Activated naive CD4-positive, alpha-beta T cell treated with anti-CD3 and anti-CD28 coated beads for 36 hours (primary cell): ENCODE measurements around the gene KLF13. TPM values are rescaled to one million over a fixed set of nuclear protein-coding genes. Genes with fewer than 3 reads are reported as not detected.

Source experiments
- CTCF ChIA-PET: fragments of 350-600 bp; sonication (Branson Sonifier 250); formaldehyde crosslinking; loops from one replicate; lab custom pipeline; 2021; ENCODE audit warnings: antibody characterized with exemption; lab: Charles Lee
- DNase-seq: peaks from one replicate; pipeline ENCODE4 v3.0.0-alpha.2; 2020
- H3K27ac Mint-ChIP-seq: one replicate; pipeline ENCODE4 v1.8.0; 2021; ENCODE audit warnings: mild to moderate bottlenecking, mixed read lengths
- H3K27me3 Mint-ChIP-seq: one replicate; pipeline ENCODE4 v1.8.0; 2021; ENCODE audit warnings: low read depth, mixed read lengths
- H3K36me3 Mint-ChIP-seq: one replicate; pipeline ENCODE4 v1.8.0; 2021; ENCODE audit warnings: low read depth, mixed read lengths
- H3K4me1 Mint-ChIP-seq: one replicate; pipeline ENCODE4 v1.8.0; 2021; ENCODE audit warnings: low read depth, mixed read lengths
- H3K4me3 Mint-ChIP-seq: one replicate; pipeline ENCODE4 v1.8.0; 2021; ENCODE audit warnings: mild to moderate bottlenecking, moderate library complexity, mixed read lengths
- H3K9me3 Mint-ChIP-seq: one replicate; pipeline ENCODE4 v1.8.0; 2021; ENCODE audit warnings: mixed read lengths
- intact Hi-C: fragments of 100-400 bp; cut with micrococcal nuclease; formaldehyde crosslinking; loops from one replicate; pipeline ENCODE4 v1.15.1; 2023
- total RNA-seq, 2 experiments: library from RNA; stranded (reverse); gene quantifications; one replicate each; pipeline ENCODE4 v1.2.3, GENCODE V29; 2021

KLF13 gene
- total RNA-seq, 2 experiments from 2014 or later = 115 to 121 TPM

DNA sequence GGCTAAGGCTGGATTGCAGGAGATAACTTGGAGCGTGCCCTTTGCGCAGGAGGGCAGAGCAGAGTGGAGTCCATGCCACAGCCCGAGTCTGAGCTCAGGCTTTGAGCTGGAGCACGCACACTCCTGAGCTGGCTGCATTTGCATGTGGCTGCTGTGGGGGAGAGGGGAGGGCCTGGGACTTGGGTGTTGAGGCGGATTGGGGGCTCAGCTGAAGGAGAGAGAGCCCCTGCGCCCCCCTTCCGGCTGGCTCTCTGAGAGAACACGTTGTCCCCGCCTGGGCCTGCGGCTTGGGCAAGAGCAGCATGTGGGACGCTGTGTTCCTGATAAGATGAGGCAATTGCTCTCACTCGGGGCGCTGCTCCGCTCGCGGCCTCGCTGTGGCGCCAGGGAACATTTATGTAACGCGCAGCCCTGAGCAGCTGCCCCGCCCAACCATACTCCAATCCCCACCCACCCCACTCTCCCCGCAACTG lies 39.1 kb downstream of the KLF13 start:
- peaks cover 12% of the 10 kb centered on the region for H3K36me3 Mint-ChIP-seq
- peak overlapping the region; percentile 74 for H3K4me3 Mint-ChIP-seq
- CTCF ChIA-PET = interaction anchor here (0.6 to 11.3 kb wide), 24 partner anchors 8 to 572 kb away, joined by 3 to 165 read pairs (median 5); no protein-coding TSS in a partner anchor
- H3K4me1 Mint-ChIP-seq = peaks cover 97% of the 10 kb centered on the region
- peak; percentile 88 for DNase-seq
- intact Hi-C loops = loop anchor here (1.0 to 5.0 kb wide), 9 partner anchors 21 to 149 kb away; no protein-coding TSS in a partner anchor
- H3K27ac Mint-ChIP-seq = peak overlapping the region; percentile 99
- peaks cover 2% of the 10 kb centered on the region for H3K9me3 Mint-ChIP-seq
- H3K27me3 Mint-ChIP-seq = no peaks in the 10 kb centered on the region

DNA sequence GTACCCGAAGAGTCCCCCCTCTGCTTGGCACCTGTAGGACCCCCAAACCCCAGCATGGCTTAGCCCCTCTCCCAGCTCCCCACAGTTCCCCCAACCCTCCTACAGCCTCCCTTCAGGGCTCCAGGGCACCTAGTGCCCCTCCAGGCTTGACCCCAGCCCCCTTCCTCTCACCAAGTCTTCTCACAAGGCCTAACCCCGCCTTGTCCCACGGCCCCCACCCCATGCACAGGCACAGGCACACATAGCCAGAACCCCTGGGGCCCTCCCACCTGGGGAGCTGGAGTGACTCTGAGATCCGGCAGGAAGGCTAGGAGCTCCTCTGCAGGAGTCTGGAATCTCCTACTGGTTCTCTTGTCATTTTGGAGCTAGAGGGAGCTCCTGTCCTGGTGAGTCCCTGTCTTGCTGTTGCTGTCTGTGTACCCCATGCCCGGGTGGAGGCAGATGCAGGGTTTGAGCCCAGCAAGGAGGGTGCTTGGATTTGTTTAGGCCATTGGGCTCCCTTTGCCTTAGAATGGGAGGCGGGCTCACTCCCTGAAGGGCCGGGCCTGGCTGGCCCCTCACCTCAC lies 39.6 kb downstream of the KLF13 start:
- intact Hi-C loops = loop anchor here (1.0 to 5.0 kb wide), 6 partner anchors 21 to 122 kb away; no protein-coding TSS in a partner anchor
- Mint-ChIP-seq H3K36me3 (peaks cover 12% of the 10 kb centered on the region), H3K9me3 (peaks cover 2% of the 10 kb centered on the region)

DNA sequence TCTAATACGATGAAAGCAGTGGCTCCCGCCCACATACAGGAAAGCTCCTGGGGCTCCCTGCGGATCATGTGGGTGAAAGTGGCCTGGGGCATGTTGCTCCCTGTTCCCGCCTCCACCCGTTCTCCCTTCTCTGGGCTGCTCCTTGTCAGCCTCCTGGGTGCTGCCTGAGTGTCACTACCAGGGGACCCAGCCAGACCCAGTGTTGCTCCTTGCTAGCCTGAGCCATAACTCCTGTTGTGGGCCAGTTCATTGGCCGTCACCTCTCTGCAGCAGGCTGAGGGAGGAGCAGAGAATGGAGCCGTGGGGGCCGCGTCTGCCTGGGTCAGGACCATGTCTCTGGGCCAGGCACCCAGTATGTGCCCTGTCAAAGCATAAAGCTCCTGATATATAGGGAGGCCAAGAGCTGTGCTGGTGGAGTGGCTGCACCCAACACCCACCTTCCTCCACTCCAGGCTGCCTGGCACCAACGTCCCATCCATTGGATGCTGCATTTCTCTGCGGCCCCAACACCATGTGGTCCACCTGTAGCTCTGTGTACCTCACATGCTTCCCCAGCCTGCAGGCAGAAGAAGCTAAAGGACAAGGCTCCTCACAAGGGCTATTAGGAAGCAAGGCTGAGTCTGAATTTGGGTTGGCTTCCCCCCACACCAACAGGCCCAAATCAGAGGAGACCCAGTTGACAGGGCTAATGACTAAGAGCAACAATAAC lies 40.5 kb downstream of the KLF13 start:
- intact Hi-C loops = loop anchor here (2.0 to 5.0 kb wide), 4 partner anchors 20 to 105 kb away; no protein-coding TSS in a partner anchor
- peak overlapping the region; percentile 19 for H3K4me3 Mint-ChIP-seq
- no peak for DNase-seq
- H3K9me3 Mint-ChIP-seq = peaks cover 2% of the 10 kb centered on the region
- H3K27me3 Mint-ChIP-seq = no peaks in the 10 kb centered on the region
- CTCF ChIA-PET = interaction anchor here (0.7 to 11.3 kb wide), 9 partner anchors 9 to 151 kb away, joined by 3 to 165 read pairs (median 5); no protein-coding TSS in a partner anchor
- H3K4me1 Mint-ChIP-seq = peaks cover 91% of the 10 kb centered on the region
- peak overlapping the region; percentile 99 for H3K27ac Mint-ChIP-seq
- H3K36me3 Mint-ChIP-seq = peaks cover 12% of the 10 kb centered on the region

More for the DNA sequence above, 39.6 kb downstream of the KLF13 start:
- Mint-ChIP-seq H3K4me1 (peaks cover 99% of the 10 kb centered on the region), H3K27ac (peak overlapping the region; percentile 99), H3K27me3 (no peaks in the 10 kb centered on the region), H3K4me3 (peak overlapping the region; percentile 74)
- DNase-seq = peak; percentile 34
- CTCF ChIA-PET = interaction anchor here (0.6 to 11.3 kb wide), 20 partner anchors 8 to 573 kb away, joined by 3 to 165 read pairs (median 5); no protein-coding TSS in a partner anchor

DNA sequence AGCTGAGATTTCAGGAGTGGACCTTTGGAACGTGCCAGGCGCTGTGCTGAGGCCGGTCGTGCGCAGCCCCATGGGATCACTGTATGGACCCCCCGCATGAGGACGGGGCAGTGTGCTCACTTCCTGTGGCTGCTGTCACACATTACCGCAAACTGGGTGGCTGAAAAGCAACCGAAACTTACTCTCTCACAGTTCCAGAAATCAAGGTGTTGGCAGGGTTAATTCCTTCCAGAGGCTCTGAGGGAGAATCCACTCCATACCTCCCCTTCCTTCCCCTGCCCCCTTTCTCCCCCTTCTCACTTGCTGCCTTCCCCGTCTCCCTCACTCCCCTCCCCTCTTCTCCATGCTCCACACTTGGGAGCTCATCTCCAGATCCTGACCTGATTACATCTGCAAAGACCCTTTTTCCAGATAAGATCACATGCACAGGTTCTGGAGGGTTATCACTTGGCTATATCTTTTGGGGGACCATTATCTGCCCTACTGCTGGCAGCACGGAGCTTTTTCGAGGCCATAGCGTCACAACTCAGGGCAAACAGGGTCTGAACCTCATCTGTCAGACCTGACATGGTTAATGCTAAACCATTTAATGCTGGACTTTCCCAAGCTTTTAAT lies 41.2 kb downstream of the KLF13 start:
- intact Hi-C loops = loop anchor here (2.0 to 5.0 kb wide), 4 partner anchors 19 to 106 kb away; no protein-coding TSS in a partner anchor
- peaks cover 87% of the 10 kb centered on the region for H3K4me1 Mint-ChIP-seq
- CTCF ChIA-PET = interaction anchor here (0.6 to 11.3 kb wide), 7 partner anchors 10 to 152 kb away, joined by 3 to 165 read pairs (median 6); no protein-coding TSS in a partner anchor
- H3K36me3 Mint-ChIP-seq = peaks cover 16% of the 10 kb centered on the region
- H3K4me3 Mint-ChIP-seq = peak overlapping the region; percentile 19
- peak; percentile 67 for DNase-seq
- H3K27ac Mint-ChIP-seq = peak overlapping the region; percentile 99
- H3K9me3 Mint-ChIP-seq = peaks cover 2% of the 10 kb centered on the region
- H3K27me3 Mint-ChIP-seq = no peaks in the 10 kb centered on the region

DNA sequence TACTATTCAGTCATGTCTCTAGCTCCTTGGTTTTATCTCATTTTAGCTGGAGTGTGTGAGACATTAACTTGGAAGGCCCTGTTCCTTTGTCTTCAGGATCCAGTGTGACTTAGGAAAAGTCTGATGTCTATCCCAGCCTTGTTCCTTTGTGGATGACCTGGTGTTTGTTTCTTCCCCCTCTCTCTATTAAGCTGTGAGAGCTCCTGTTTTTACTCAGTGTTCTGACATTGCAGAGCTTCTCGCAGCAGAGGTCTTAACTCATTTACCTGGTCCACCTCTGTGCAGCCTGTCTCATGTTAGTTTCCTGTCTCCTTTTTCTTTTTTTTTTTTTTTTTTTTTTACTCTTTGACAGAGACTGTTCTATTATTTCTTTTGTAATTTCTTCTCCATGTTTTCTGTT lies 43.1 kb downstream of the KLF13 start:
- H3K4me3 Mint-ChIP-seq = no peak overlapping the region
- peaks cover 2% of the 10 kb centered on the region for H3K9me3 Mint-ChIP-seq
- no peak for DNase-seq
- peaks cover 80% of the 10 kb centered on the region for H3K4me1 Mint-ChIP-seq
- CTCF ChIA-PET = interaction anchor here (0.6 to 8.3 kb wide), 8 partner anchors 8 to 155 kb away, joined by 3 to 76 read pairs (median 4); no protein-coding TSS in a partner anchor
- peaks cover 17% of the 10 kb centered on the region for H3K36me3 Mint-ChIP-seq
- no peaks in the 10 kb centered on the region for H3K27me3 Mint-ChIP-seq
- intact Hi-C loops = loop anchor here (5.0 kb wide), 2 partner anchors 103 to 107 kb away; no protein-coding TSS in a partner anchor
- H3K27ac Mint-ChIP-seq = peak overlapping the region; percentile 84

DNA sequence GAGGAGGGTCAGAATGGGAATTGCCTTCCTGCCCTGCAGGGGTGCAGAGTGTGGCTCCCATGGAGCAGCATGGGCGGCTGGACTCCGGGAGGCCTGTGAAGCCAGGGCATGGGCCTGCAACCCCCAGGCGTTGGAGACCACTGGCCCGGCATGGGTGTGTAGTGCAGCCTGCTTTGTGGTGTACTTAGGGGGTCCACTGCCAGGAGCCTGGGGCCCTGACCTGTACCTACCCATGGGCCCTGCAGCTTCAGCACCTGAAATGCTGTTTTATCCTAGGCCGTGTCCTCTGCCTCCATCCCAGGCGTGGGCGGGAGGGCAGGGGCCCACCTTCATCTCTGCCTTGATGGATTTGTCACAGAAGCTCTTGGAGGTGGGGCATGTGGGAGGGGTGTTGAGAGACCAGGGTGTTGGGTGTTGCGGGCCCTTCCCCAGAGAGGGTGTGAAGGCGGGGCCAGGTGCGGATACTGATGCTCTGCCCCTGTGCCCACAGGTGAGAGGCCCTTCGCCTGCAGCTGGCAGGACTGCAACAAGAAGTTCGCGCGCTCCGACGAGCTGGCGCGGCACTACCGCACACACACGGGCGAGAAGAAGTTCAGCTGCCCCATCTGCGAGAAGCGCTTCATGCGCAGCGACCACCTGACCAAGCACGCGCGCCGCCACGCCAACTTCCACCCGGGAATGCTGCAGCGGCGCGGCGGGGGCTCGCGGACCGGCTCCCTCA lies 45.0 kb downstream of the KLF13 start:
- intact Hi-C loops = no loop called here
- Mint-ChIP-seq H3K4me1 (peaks cover 79% of the 10 kb centered on the region), H3K27me3 (no peaks in the 10 kb centered on the region), H3K4me3 (no peak overlapping the region), H3K9me3 (peaks cover 2% of the 10 kb centered on the region), H3K36me3 (peaks cover 17% of the 10 kb centered on the region), H3K27ac (peak overlapping the region; percentile 8)
- CTCF ChIA-PET = no interaction called here
- DNase-seq = no peak

DNA sequence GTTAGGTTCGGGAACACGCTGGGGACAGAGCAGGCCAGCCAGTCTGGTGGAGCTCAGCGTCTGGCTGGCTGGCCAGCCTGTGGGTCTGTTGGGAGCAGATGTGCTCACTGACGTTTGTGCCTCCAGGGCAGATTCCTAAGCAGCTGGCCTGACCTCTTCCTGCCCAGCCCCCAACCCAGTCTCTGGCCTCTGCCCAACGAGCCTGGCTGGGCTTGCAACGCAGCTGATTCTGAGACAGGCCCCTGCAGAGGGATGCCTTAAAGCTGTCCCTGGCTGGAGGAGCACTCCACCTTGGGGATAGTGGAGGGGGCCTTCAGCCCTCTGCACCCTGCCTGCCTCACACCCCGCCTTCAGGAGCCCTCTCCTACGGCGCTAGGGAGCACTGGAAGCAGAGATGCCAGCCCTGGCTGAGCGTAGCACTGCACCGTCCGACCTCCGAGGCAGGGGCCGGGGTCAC lies 46.0 kb downstream of the KLF13 start:
- DNase-seq = no peak
- Mint-ChIP-seq H3K27me3 (no peaks in the 10 kb centered on the region), H3K36me3 (peaks cover 17% of the 10 kb centered on the region), H3K27ac (peak overlapping the region; percentile 56), H3K4me3 (no peak overlapping the region), H3K9me3 (peaks cover 2% of the 10 kb centered on the region), H3K4me1 (peaks cover 75% of the 10 kb centered on the region)
- CTCF ChIA-PET = no interaction called here
- intact Hi-C loops = no loop called here

DNA sequence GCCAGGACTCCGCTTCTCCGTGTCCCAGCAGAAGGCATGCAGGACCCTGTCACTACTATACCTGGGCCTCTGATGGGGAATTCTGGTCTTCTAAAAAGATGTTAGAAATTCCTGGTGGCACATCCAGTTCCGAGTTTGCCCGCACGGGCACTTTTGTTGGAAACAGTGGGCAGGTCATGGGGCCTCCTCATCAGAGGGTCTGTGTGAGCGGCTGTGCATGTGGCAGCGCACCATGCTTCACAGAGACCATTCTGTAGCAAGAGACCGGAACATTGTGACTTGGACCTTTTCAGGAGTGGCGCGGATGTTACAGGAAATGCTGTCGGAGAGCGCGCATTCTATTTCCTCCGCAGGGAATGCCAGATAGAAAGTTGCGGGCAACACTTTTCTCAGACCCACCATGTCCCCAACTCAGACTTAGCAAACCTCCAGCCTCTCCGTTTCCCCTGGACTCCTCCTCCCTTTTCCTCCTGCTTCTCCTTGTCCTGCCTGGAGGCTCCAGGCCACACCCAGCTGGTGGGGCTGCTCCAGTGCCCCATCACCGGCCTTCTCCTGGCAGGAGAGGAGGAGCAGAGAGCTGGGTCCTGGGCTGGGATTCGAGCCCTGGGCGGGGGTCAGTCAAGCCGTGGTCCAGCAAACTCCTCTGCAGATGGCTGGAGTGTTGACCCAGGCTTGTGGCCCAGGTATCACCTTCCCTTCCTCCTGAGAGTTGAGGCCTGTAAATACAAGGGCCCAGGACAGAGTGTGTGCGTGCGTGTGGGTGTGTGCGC lies 46.6 kb downstream of the KLF13 start:
- no peak for DNase-seq
- H3K4me1 Mint-ChIP-seq = peaks cover 69% of the 10 kb centered on the region
- no peaks in the 10 kb centered on the region for H3K27me3 Mint-ChIP-seq
- peaks cover 2% of the 10 kb centered on the region for H3K9me3 Mint-ChIP-seq
- intact Hi-C loops = no loop called here
- peaks cover 17% of the 10 kb centered on the region for H3K36me3 Mint-ChIP-seq
- CTCF ChIA-PET = no interaction called here
- no peak overlapping the region for H3K4me3 Mint-ChIP-seq
- H3K27ac Mint-ChIP-seq = no peak overlapping the region

DNA sequence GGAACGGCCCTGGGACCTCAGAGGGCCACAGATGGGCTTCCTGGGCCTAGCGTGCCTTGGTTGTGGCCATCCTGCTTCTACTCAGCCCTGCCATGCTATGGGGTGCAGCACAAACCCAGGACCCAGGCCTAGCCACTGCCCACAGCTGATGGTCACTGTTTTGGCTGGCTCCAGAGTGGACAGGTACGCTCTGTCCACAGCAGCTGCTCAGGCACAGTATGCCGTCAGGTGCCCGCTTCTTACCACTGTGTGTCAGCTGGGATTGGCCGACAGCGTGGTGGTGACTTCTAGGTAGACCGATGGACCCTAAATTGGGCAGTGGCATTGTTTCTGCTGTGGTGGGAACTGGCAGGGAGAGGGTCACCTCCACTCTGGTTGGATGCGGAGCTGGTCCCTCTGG lies 47.3 kb downstream of the KLF13 start:
- intact Hi-C loops = no loop called here
- H3K36me3 Mint-ChIP-seq = peaks cover 16% of the 10 kb centered on the region
- peaks cover 1% of the 10 kb centered on the region for H3K9me3 Mint-ChIP-seq
- no peak overlapping the region for H3K4me3 Mint-ChIP-seq
- CTCF ChIA-PET = interaction anchor here (0.9 kb wide), 1 partner anchor 8 kb away, joined by 3 read pairs; no protein-coding TSS in a partner anchor
- no peak for DNase-seq
- H3K4me1 Mint-ChIP-seq = peaks cover 68% of the 10 kb centered on the region
- H3K27ac Mint-ChIP-seq = no peak overlapping the region
- no peaks in the 10 kb centered on the region for H3K27me3 Mint-ChIP-seq

DNA sequence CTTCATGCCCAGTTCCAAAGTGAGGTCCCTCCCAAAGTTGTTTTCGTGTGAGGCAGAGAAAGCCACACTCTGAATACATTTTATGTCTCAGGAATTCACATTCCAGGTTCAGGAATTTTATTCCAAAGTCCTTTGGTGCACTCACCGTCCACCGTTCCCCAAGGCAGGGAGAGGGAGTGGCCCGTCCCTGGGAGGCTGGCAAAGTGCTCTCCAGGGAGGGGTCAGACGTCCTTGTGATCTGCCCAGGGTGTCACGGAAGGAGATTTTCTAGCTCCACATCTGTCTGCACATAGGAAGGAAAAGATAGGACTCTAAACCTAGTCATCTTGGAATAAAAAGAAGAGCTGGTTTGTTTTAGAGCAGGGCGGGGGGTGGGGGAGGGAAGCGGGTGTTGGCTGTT lies 47.9 kb downstream of the KLF13 start:
- Mint-ChIP-seq H3K9me3 (no peaks in the 10 kb centered on the region), H3K4me1 (peaks cover 63% of the 10 kb centered on the region), H3K27me3 (no peaks in the 10 kb centered on the region), H3K36me3 (peaks cover 13% of the 10 kb centered on the region), H3K27ac (no peak overlapping the region), H3K4me3 (no peak overlapping the region)
- DNase-seq = no peak
- CTCF ChIA-PET = interaction anchor here (0.9 kb wide), 1 partner anchor 8 kb away, joined by 3 read pairs; no protein-coding TSS in a partner anchor
- intact Hi-C loops = no loop called here

DNA sequence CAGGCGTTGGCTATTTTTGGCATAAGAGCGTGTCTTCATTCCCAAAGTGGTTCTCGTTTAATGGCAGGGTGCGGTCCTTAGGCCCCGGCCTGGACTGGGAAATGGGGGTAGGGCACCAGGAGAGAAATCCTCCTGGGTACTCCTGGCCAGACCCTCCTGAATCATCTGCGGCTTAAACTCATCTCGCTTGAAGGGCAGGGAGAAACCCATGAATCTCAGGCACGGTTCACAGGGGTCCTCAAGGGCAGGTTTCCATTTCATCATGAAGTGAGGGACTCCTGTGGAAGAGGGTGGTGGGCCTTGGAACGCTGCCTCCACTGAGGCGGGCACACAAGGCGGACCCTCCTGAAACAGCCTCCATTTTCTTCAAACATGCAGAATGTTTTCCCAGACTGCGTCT lies 48.4 kb downstream of the KLF13 start:
- Mint-ChIP-seq H3K27me3 (no peaks in the 10 kb centered on the region), H3K36me3 (peaks cover 13% of the 10 kb centered on the region), H3K9me3 (no peaks in the 10 kb centered on the region), H3K4me1 (peaks cover 58% of the 10 kb centered on the region), H3K27ac (no peak overlapping the region), H3K4me3 (no peak overlapping the region)
- DNase-seq = no peak
- intact Hi-C loops = no loop called here
- CTCF ChIA-PET = interaction anchor here (0.9 kb wide), 1 partner anchor 9 kb away, joined by 3 read pairs; no protein-coding TSS in a partner anchor
